Measurements from ENCODE around the gene CPEB4.

CPEB4 gene

GRCh38 chr5:173866858-173867679 lies 21.1 kb upstream of the CPEB4 start:
- TF ChIP-seq GATA2 (IDR thresholded peaks at IDR 0.05; ENCODE audit: low read depth, low read length) = no peak
- TF ChIP-seq GATA3 (IDR thresholded peaks at IDR 0.05; ENCODE audit: low read depth, low read length) = no peak

- TF ChIP-seq GATA2 (IDR thresholded peaks at IDR 0.05; ENCODE audit: low read depth, low read length) (no peak), GATA3 (IDR thresholded peaks at IDR 0.05; ENCODE audit: low read depth, low read length) (no peak)
Observed at GRCh38 chr5:173868096-173868880, 19.9 kb upstream of the CPEB4 start.

- no peak for TF ChIP-seq GATA3 (IDR thresholded peaks at IDR 0.05; ENCODE audit: low read depth, low read length)
- TF ChIP-seq GATA2 (IDR thresholded peaks at IDR 0.05; ENCODE audit: low read depth, low read length) = no peak
Observed at GRCh38 chr5:173869316-173869715, 18.8 kb upstream of the CPEB4 start.

- TF ChIP-seq GATA3 (IDR thresholded peaks at IDR 0.05; ENCODE audit: low read depth, low read length) (no peak), GATA2 (IDR thresholded peaks at IDR 0.05; ENCODE audit: low read depth, low read length) (no peak)
Observed at GRCh38 chr5:173872957-173873305, 15.2 kb upstream of the CPEB4 start.

- no peak for TF ChIP-seq GATA3 (IDR thresholded peaks at IDR 0.05; ENCODE audit: low read depth, low read length)
- no peak for TF ChIP-seq GATA2 (IDR thresholded peaks at IDR 0.05; ENCODE audit: low read depth, low read length)
Observed at GRCh38 chr5:173873306-173873922, 14.7 kb upstream of the CPEB4 start.

GRCh38 chr5:173875189-173875588 lies 13.0 kb upstream of the CPEB4 start:
- TF ChIP-seq GATA3 (IDR thresholded peaks at IDR 0.05; ENCODE audit: low read depth, low read length) (no peak), GATA2 (IDR thresholded peaks at IDR 0.05; ENCODE audit: low read depth, low read length) (no peak)

GRCh38 chr5:173878224-173878967 lies 9.8 kb upstream of the CPEB4 start:
- TF ChIP-seq GATA3 (IDR thresholded peaks at IDR 0.05; ENCODE audit: low read depth, low read length) (no peak), GATA2 (IDR thresholded peaks at IDR 0.05; ENCODE audit: low read depth, low read length) (no peak)

GRCh38 chr5:173880306-173880985 lies 7.7 kb upstream of the CPEB4 start:
- TF ChIP-seq GATA3 (IDR thresholded peaks at IDR 0.05; ENCODE audit: low read depth, low read length) (no peak), GATA2 (IDR thresholded peaks at IDR 0.05; ENCODE audit: low read depth, low read length) (no peak)

- TF ChIP-seq GATA2 (IDR thresholded peaks at IDR 0.05; ENCODE audit: low read depth, low read length) (no peak), GATA3 (IDR thresholded peaks at IDR 0.05; ENCODE audit: low read depth, low read length) (no peak)
Observed at GRCh38 chr5:173881811-173882575, 6.2 kb upstream of the CPEB4 start.

- TF ChIP-seq GATA3 (IDR thresholded peaks at IDR 0.05; ENCODE audit: low read depth, low read length) (no peak), GATA2 (IDR thresholded peaks at IDR 0.05; ENCODE audit: low read depth, low read length) (no peak)
Observed at GRCh38 chr5:173882632-173883031, 5.5 kb upstream of the CPEB4 start.

- TF ChIP-seq GATA3 (IDR thresholded peaks at IDR 0.05; ENCODE audit: low read depth, low read length) = no peak
- TF ChIP-seq GATA2 (IDR thresholded peaks at IDR 0.05; ENCODE audit: low read depth, low read length) = no peak
Observed at GRCh38 chr5:173883347-173883924, 4.7 kb upstream of the CPEB4 start.

GRCh38 chr5:173884402-173885053 lies 3.6 kb upstream of the CPEB4 start:
- TF ChIP-seq GATA2 (IDR thresholded peaks at IDR 0.05; ENCODE audit: low read depth, low read length) (no peak), GATA3 (IDR thresholded peaks at IDR 0.05; ENCODE audit: low read depth, low read length) (no peak)

All from SH-SY5Y (cell line).